ENCODE data around the gene TSHR. TPM values are rescaled to one million over a fixed set of nuclear protein-coding genes. Genes with fewer than 3 reads are reported as not detected.
"Not testable (repeated sequence)": the region's sequence is repeated elsewhere in the genome, so short reads cannot be mapped to it uniquely, and the experiment has no call there.

Gene TSHR
- 1 to 10 TPM in 1 of 6 donors, not detected in 5; 1.4 TPM for total RNA-seq

- Histone ChIP-seq H3K27me3 (peaks cover 0 to 6% (median 2%) of the 10 kb centered on the region in 4 donors), H3K9me3 (no peaks in the 10 kb centered on the region), H3K36me3 (no peaks in the 10 kb centered on the region), H3K27ac (no peak within 1 kb of the TSS), H3K4me3 (peak within 1 kb of the TSS; percentile 38 to 60 (median 52)), H3K4me1 (peaks cover 3 to 11% (median 9%) of the 10 kb centered on the region in 4 donors)
- peak in 1 of 2 donors; percentile 25 for DNase-seq
- TF ChIP-seq POLR2A (IDR thresholded peaks at IDR 0.05) (no peak), EP300 (IDR thresholded peaks at IDR 0.05) (no peak), POLR2AphosphoS5 (IDR thresholded peaks at IDR 0.05) (no peak)
- TF ChIP-seq, protein P1, sequence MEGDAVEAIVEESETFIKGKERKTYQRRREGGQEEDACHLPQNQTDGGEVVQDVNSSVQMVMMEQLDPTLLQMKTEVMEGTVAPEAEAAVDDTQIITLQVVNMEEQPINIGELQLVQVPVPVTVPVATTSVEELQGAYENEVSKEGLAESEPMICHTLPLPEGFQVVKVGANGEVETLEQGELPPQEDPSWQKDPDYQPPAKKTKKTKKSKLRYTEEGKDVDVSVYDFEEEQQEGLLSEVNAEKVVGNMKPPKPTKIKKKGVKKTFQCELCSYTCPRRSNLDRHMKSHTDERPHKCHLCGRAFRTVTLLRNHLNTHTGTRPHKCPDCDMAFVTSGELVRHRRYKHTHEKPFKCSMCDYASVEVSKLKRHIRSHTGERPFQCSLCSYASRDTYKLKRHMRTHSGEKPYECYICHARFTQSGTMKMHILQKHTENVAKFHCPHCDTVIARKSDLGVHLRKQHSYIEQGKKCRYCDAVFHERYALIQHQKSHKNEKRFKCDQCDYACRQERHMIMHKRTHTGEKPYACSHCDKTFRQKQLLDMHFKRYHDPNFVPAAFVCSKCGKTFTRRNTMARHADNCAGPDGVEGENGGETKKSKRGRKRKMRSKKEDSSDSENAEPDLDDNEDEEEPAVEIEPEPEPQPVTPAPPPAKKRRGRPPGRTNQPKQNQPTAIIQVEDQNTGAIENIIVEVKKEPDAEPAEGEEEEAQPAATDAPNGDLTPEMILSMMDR (IDR thresholded peaks at IDR 0.05) = no peak
- 30 to 41% methylated on average over 5 to 21 of the region's 21 CpGs for WGBS, 2 donors
- ATAC-seq (ENCODE audit: low FRiP score in 2 of 2) = peak; percentile 64 to 68
Measured at GRCh38 chr14:80955416-80955941, at the start of gene TSHR. TSS of gene TSHR (plus strand) at chr14:80955621. CDS start at chr14:80955681, 60 bp downstream.

- TF ChIP-seq, protein P1 (IDR thresholded peaks at IDR 0.05) = no peak
- TF ChIP-seq POLR2A (IDR thresholded peaks at IDR 0.05) = no peak
- TF ChIP-seq EP300 (IDR thresholded peaks at IDR 0.05) = no peak
- TF ChIP-seq POLR2AphosphoS5 (IDR thresholded peaks at IDR 0.05) = no peak
Measured at GRCh38 chr14:80906336-80906735, 49.1 kb upstream of the TSHR start.

DNA sequence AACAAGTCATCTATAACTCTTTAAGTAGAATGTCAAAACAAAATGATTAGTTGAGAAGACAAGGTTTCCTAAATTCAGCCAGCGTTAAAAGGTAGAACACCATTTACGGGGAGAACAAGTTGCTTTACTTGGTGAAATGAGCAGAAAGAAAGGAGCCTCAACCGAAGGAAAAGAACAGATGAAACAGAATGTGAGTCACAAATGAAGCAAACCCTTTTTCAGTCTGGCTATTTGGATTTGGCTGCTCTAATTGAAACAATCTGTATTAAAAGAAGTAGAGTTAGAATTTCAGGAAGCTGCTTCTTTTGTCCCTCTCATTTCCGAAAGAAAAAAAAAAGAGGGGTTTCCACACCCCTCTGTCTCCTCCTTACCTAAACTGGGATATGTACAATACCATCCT is 48.5 kb upstream of the TSHR start:
- Histone ChIP-seq H3K9me3 (no peaks in the 10 kb centered on the region), H3K27ac (no peak overlapping the region), H3K36me3 (peaks cover 0 to 3% (median 0%) of the 10 kb centered on the region in 4 donors), H3K4me3 (no peak overlapping the region), H3K27me3 (no peaks in the 10 kb centered on the region), H3K4me1 (no peaks in the 10 kb centered on the region)
- DNase-seq (no peak), ATAC-seq (ENCODE audit: low FRiP score in 2 of 2) (no peak)
- TF ChIP-seq EP300 (IDR thresholded peaks at IDR 0.05) (no peak), POLR2AphosphoS5 (IDR thresholded peaks at IDR 0.05) (no peak), POLR2A (IDR thresholded peaks at IDR 0.05) (no peak)
- TF ChIP-seq, protein P1 (IDR thresholded peaks at IDR 0.05) = no peak
- WGBS, 2 donors = 91 to 95% methylated on average over 4 of the region's 4 CpGs

More at GRCh38 chr14:80906336-80906735, 49.1 kb upstream of the TSHR start:
- ATAC-seq (ENCODE audit: low FRiP score in 2 of 2) (no peak), DNase-seq (no peak)
- no peaks in the 10 kb centered on the region for H3K27me3 ChIP-seq
- WGBS, 2 donors = 41 to 48% methylated on average over 1 of the region's 1 CpG
- H3K27ac ChIP-seq = no peak overlapping the region
- H3K9me3 ChIP-seq = no peaks in the 10 kb centered on the region
- no peaks in the 10 kb centered on the region for H3K4me1 ChIP-seq
- H3K4me3 ChIP-seq = no peak overlapping the region
- peaks cover 0 to 3% (median 0%) of the 10 kb centered on the region in 4 donors for H3K36me3 ChIP-seq

DNA sequence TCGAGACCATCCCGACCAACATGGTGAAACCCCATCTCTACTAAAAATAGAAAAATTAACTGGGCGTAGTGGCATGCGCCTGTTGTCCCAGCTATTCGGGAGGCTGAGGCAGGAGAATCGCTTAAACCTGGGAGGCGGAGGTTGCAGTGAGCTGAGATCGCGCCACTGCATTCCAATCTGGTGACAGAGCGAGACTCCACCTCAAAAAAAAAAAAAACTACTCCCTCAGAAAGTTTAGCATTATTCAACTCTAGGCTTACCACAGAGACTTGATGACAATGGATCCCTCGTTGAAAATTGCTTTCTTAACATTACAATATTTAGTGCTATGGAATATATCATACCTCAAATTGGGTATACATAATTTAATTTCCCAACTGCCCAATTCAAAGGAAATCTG is 43.4 kb upstream of the TSHR start:
- WGBS, 2 donors = 96 to 98% methylated on average over 11 of the region's 11 CpGs
- not testable (repeated sequence) for H3K9me3 ChIP-seq

GRCh38 chr14:80919622-80920021 is 35.8 kb upstream of the TSHR start:
- Histone ChIP-seq H3K4me1 (no peaks in the 10 kb centered on the region), H3K9me3 (no peaks in the 10 kb centered on the region), H3K27ac (no peak overlapping the region), H3K27me3 (no peaks in the 10 kb centered on the region), H3K36me3 (peaks cover 0 to 4% (median 1%) of the 10 kb centered on the region in 4 donors), H3K4me3 (no peak overlapping the region)
- DNase-seq = no peak
- ATAC-seq (ENCODE audit: low FRiP score in 2 of 2) = no peak
- TF ChIP-seq POLR2AphosphoS5 (IDR thresholded peaks at IDR 0.05) (no peak), POLR2A (IDR thresholded peaks at IDR 0.05) (no peak), EP300 (IDR thresholded peaks at IDR 0.05) (no peak)
- TF ChIP-seq, protein P1 (IDR thresholded peaks at IDR 0.05) = no peak
- 91 to 92% methylated on average over 3 of the region's 3 CpGs for WGBS, 2 donors

More for the DNA sequence above, 43.4 kb upstream of the TSHR start:
- H3K36me3 ChIP-seq = peaks cover 0 to 11% (median 1%) of the 10 kb centered on the region in 4 donors
- not testable (repeated sequence) for H3K4me3 ChIP-seq; H3K27ac ChIP-seq; DNase-seq; H3K27me3 ChIP-seq; ATAC-seq (ENCODE audit: low FRiP score in 2 of 2); H3K4me1 ChIP-seq
